Effector CD4-positive, alpha-beta T cell (primary cell): ENCODE measurements around the gene SLC30A7.
A peak's percentile ranks its signal among the peaks of the same experiment; 100 is the strongest.
"Not testable (repeated sequence)": the region's sequence is repeated elsewhere in the genome, so short reads cannot be mapped to it uniquely, and the experiment has no call there.

Experiments
- DNase-seq: peaks from one replicate; pipeline ENCODE4 v3.0.0-alpha.2; 2020

Gene SLC30A7

DNA sequence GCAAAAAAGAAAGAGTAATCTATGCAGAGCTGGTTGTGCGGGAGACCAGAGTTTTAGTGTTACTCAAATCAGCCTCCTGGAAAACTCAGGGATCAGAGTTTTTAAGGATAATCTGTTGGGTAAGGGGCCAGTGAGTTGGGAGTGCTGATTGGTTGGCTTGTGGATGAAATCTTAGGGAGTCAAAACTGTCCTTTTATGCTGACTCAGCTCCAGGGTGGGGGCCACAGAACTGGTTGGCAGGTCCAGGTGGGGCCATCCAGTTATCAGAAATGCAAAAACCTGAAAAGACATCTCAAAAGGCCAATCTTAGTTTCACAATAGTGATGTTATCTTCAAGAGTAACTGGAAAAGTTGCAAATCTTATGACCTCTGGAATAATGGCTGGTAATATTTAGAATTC is 4.5 kb upstream of the SLC30A7 start:
- DNase-seq, result no peak

DNA sequence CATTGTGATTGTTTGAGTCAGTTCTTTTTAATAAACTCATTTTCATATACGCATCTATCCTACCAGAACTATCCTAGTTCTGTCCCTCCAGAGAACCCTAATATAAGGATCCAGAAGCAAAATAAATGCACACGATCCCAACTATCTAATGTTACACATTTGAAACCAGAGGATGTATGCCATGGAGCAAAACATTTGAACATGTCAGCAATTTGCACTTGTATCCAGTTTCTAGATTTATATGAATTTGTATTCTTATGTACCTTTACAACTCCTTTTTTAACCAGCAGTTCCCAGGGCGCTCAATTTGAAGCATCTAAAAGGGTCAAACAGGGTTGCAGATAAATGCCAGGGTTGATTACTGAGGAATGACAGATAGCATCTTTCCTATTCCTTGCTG is 3.3 kb upstream of the SLC30A7 start:
- no peak for DNase-seq

DNA sequence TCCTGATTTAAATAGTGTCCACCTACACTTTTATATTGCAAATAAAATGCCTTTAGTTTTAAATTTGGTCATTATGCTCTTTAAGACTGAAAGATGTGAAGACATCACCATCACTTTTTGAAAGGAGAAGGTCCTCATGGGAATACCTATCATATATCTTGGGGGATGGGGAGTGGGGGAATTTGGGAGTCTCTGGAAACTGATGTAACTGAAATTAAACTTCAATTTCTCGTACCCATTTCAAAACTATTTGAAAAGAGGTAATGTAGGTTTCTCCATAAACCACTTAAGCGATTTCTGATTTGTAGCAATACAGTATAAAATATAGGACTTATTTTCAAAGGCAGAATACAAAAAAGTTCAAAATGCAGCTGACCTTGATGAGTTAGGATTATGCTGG is 2.2 kb upstream of the SLC30A7 start:
- DNase-seq, result no peak

DNA sequence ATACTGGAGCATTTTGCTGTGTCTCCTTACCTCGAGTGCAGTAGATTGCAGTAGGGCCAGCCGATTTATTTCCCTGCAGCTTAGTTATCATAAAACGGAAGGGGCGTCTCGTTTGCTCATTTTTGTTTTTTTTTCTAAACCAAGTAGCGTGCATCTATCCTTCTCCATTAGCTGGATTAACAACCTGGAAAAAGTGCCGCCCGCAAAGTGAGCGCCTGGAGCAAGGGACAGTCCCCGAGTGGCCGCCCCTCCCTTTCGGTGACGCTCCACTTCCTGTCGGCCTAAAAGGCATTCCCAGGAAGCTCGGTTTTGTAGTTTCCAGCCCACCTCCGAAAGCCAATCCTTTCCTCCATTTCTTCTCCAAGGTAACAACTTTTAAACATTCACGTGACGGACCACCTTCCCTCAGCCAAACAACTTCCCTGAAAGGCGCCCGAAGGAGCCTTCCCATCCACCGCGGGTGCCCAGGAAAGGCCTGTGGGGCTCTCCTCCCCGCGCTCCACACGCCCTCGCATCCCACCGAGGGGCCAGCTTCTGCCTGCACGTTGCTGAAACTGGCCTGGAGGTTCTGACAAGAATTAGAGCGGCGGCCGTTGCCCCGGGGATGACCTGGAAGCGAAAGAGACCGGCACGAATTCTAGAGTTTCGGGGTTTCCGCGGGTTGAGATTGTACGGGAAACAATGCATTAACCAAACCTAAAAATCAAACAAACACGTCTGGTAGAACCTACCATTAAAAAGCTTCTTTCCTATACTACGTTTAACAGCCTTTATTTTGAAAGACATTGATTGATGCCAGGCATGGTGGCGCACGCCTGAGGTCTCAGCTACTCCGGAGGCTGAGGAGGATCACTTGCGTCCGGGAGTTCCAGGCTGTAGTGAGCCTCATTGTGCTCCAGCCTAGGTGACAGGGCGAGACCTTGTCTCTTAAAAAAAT is 1.0 kb upstream of the SLC30A7 start, which contains the start of gene EXTL2:
Gene EXTL2, minus strand, starts transcription at position 240 of the 937 bp plus-strand sequence. CDS start 6,085 bp downstream, outside the sequence.
- DNase-seq, result peak; percentile 49

DNA sequence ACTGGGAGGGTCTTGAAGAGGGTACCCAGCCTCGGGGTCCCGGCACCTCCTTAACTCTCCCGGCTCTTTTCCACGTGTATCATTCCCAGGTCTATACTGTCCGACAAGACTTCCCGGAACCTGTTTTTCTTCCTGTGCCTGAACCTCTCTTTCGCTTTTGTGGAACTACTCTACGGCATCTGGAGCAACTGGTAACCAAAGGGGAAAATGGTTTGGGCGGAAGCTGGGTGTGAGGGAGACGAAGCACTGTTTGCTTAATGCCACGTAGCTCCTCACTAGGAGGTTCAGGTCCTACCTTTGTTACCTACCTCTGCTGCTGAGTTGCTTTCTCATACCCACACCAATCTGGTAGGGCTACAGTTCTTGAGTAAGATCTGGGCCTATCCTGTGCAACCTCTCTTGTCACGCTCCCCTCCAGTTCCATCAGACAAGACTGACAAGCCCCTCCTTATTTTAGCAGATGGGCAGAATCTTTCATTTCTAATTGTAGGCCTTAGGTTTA is 642 bp downstream of the SLC30A7 start:
- DNase-seq, result peak; percentile 60

DNA sequence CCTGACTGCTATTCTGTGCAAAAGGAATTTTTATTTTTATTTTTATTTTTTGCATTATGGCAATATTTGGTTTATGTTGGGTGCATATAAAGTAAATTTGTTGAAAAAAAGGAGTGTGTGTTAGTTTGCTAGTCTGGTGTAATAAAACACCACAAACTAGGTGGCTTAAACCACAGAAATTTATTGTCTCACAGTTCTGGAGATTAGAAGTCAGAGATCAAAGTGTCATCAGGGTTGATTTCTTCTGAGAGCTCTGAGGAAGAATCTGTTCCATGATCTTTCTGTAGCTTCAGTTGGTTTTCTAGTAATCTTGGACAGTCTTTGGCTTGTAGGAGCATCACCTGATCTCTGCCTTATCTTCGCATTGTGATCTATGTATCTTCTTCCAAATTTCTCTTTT is 6.5 kb downstream of the SLC30A7 start:
- no peak for DNase-seq

DNA sequence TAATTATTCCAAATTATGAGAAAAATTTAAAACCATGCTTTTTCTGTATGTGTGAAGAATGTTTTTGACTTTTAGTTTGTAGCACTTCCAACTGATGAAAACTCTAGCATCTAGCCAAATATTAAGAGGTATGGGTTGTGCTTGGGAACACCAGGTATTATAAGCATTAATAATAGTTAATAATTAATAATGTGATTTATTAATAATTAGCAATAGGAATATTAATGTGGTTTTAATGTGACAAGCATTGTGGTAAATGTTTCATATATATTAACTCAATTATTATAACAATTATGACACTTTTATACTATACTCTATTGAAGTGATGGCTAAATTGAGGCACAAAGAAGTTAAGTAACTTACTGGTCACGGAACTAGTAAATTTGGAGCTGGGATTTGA is 7.9 kb downstream of the SLC30A7 start:
- no peak for DNase-seq

DNA sequence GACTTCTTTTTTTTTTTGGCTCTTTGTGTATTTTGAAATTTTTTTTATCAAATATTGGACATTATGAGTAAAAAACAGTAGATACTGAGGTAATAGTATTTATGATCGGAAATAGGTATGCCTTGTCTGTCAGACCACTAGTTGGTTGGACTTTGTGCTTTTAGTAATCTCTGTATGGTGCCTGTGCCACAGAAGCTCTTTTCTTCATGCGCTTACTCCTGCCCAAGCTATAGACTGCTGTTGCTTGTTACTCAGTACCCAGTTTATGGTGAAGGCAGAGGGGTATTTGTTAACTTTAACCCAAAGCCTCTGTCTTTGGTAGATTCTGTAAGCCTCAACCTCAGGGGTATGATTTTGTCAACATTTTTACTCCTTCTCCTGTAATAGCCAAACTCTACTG is 8.6 kb downstream of the SLC30A7 start:
- DNase-seq, result no peak

DNA sequence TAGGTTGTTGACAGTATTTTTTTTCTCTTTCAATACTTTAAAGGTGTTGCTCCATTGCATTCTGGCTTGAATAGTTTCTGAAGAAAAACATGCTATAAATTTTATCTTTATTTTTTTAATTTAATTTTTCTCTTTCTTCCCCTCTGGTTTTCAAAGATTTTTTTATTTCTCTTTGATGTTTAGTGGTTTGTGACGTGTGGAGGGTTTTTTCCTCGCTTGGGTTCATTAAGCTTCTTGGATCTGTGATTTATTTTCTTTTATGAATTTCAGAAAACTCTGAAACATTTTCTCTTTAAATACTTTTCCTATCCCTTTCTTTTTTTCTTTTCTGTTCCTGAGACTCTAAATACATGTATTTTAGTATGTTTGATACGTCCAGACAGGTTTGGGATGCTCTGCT is 9.3 kb downstream of the SLC30A7 start:
- no peak for DNase-seq

DNA sequence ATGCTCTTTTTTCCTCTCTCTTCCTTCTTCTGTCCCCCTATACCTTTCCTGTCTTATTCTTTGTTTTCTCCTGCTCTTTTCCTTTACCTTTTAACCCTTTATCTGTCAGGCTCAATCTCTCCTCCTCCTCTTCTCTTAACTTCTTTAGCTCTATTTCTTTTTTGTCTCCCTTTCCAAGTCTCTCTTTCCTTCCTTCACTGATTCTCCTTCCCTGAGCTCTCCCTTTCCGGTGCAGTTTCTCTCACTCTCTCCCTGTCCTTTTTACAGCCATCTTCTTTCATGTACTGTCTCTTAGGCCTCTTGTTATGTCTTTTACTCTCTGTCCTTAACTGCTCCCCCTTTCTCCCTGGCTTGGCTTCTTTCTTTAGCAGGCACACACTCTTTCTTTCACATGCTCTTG is 12.0 kb downstream of the SLC30A7 start:
- no peak for DNase-seq

DNA sequence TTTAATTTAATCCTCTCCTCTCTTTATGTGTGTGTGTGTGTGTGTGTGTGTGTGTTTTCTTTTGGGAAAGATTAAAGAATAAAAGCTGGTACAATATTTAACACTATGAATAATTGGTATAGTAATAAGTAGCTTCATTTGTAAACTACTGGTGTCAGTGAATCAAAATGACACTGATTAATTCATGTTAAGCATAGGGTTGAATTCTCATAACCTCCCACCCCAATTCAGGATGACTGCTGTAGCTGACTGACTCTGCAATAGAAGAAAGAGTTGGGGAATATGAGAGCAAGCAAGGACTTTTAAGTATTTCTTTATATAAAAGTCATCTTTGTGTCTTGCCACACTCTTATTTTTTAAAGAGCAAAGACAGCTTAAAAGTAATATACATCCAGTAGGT is 13.1 kb downstream of the SLC30A7 start:
- no peak for DNase-seq

DNA sequence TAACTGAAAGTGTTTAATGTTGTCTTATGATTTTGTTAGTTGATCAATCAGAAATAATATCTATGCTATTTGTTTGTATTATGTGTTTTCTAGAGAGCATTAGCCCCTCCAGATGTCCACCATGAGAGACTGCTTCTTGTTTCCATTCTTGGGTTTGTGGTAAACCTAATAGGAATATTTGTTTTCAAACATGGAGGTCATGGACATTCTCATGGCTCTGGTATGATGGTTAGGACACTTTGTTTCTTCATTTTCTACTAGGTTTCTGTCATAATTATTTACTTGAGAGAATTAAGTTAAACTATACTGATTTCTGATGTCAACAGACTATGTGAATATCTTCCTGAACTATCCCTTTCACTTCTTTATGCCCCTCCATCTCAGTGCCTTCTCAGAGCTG is 16.1 kb downstream of the SLC30A7 start:
- DNase-seq, result no peak

DNA sequence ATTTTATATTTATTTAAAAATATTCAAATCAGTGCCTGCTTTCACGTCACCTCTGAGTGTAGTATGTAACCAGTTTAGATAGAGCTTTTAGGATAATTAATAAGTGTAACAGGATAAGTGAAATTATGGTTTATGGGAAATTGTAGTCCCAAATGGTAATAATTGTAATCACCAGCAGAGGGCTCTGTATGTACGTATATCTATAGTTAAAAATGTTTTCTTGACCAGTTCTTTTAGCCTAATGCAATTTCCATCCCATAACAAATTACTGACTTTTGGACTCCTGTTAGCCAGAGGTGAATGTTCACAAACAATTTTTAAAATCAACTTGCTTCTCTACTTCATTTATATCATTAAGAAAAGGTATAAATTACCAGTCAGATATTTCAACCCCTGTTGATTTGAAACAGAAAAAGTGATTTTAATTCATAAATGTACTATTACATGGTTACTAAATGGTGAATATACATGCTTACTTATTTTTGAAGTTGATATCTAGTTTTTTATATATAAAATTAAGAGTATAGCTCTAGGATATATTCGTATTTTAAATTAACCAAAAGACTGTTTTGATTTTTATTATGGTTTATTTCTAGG is 25.3 kb downstream of the SLC30A7 start:
- DNase-seq, result peak; percentile 17

DNA sequence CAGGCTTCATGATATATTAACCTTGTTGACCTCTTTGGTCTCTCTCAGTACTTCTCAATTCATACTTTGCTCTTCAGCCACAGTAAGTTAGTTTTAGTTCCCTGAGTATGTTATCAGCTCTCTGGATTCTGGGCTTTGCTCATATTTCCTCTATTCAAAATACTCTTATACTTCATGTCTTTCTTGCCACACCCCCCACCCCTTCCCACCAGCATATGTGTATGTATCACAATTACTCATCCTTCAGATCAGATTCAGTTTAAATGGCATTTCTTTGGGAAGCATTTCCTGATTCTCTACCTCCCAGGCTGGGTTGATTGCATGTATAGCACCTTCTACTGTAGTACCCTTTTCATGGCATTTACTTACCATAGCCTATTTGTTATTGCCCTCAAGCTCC is 28.3 kb downstream of the SLC30A7 start:
- DNase-seq, result no peak

DNA sequence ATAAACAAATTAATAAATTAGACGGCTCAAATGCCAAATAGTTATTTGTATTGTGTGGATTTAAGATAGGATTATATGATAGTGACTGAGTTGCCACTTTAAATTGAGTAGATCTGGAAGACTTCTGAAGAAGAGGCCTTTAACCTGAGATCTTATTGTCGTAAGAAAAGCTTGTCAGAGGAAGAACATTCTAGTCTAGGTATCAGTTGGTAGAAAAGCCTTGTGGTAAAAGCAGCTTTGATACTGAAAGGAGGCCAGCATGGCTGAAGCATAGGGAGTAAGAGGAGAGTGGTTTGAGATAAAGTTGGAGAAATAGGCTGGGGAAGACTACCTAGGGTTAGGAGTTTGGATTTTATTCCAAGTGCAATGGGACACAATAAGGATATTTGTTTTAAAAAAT is 29.1 kb downstream of the SLC30A7 start:
- no peak for DNase-seq

DNA sequence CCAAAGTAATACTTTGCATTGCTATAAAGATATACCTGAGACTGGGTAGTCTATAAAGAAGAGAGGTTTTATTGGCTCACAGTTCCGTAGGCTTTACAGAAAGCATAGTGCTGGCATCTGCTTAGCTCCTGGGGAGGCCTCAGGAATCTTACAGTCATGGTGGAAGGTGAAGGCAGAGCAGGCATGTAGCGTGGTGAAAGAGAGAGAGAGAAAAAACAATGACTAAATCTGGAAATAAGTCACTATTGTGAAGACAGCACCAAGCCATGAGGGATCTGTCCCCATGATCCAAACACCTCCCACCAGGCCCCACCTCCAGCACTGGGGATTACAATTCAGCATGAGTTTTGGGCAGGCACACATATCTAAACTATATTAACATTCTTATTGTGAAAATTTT is 30.4 kb downstream of the SLC30A7 start:
- no peak for DNase-seq

DNA sequence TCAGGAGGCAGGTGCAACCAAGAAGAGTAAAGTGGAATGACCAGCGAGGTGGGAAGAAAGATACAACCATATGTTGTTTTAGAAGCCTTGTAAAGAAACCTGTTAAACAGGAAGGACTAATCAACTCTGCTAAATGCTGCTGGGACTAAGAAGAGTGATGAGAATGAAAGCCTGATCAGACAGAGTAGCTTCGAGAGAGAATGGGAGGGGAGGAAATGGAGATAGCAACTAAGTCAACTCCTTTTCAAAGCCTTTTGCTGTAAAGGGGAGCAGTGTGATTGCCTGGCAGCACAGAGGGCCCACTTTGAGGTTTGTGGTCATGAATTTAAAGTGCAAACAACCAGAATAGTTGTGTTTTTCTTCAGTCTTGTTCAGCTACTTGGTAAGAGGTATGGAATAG is 31.4 kb downstream of the SLC30A7 start:
- DNase-seq, result peak; percentile 30

DNA sequence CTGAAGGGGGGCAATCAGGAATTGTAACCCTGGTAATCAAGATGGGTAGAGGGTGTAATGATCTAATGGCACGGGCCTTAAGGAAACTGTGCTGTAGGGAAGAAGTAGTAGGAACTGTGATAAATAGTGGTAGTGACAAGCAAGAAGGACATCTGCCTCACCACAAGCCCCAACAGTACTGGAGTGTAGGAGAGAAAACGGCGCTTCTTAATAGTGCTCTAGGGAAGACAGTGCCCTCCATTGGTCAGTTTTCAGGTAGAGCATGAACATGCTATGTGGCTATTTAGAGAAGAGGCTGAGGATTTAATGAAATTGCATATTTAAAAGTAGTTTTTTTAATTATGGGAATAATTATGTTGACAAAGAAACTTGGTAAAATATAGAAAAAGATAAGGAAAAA is 32.2 kb downstream of the SLC30A7 start:
- DNase-seq, result no peak

DNA sequence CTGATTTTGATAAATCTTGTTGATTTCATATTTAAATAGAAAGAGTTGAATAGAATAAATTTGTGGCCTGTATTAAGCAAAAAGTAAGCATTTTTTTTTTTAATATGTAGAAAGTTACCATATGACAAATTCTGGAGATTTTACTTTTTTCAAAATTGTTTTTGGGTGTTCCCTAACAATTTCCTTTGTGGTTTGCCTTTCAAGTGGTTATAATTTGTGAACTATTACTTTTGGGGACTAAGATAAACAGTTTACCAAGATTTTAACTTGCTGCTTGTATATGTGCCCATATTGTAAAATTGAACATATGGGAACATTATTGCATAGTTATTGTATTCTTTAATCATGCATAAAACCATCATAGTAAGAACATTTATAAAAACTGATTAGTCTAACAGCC is 34.6 kb downstream of the SLC30A7 start:
- no peak for DNase-seq

DNA sequence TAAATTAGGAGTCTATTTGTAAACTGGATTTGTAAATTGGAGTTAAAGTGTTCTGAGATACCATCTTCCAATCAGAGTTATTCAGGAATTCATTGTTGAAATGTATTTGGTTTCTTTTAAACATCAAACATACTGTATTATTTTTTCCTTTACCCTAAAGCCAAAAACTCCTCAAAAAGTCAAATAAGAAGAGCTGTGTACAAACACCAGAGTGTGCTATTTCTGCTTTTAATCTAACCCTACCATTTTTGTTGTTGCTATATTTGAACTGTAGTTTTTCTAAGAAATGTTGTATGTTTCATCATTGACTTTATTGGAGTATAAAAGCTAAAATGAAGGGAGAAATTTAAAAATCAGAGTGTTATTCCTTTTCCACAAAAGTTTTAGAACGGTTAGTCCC is 35.8 kb downstream of the SLC30A7 start:
- no peak for DNase-seq

DNA sequence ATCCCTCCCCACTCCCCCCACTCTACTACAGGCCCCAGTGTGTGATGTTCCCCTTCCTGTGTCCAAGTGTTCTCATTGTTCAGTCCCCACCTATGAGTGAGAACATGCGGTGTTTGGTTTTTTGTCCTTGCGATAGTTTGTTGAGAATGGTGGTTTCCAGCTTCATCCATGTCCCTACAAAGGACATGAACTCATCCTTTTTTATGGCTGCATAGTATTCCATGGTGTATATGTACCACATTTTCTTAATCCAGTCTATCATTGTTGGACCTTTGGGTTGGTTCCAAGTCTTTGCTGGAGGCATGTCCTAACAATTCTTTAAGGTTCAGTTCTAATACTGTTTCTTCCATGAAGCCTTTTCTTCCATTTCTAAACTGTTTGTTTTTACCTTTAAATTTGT is 37.7 kb downstream of the SLC30A7 start:
- not testable (repeated sequence) for DNase-seq

DNA sequence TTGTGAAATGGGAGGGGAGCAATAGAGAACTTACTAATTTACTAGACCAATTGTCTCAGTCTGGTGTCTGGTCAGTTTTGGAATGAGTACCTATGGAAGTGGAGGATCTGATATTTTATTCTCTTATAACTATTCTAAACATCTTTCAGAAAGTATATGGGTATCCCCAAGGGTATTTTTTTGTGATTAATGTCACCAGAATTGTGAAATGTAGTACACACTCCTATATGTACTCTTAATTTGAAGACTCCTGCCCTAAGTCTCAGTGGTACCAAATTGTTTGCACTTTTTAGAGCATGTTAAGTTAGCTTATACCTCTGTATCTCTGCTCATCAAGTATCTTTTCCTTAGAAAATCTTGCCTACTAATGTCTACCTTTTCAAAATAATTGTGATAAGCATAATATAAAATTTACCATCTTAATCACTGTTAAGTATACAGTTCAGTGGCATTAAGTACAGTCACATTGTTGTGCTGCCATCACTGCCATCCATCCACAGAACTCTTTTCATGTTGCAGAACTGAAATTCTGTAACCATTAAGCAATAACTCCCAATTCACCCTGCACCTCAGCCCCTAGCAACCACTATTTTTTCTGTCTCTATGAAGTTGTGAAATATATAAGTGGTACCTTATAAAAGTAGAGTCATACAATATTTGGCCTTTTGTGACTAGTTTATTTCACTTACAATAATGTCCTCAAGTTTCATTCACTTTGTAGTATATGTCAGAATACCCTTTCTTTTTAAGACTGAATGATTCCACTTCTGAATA is 40.5 kb downstream of the SLC30A7 start:
- DNase-seq, result no peak

DNA sequence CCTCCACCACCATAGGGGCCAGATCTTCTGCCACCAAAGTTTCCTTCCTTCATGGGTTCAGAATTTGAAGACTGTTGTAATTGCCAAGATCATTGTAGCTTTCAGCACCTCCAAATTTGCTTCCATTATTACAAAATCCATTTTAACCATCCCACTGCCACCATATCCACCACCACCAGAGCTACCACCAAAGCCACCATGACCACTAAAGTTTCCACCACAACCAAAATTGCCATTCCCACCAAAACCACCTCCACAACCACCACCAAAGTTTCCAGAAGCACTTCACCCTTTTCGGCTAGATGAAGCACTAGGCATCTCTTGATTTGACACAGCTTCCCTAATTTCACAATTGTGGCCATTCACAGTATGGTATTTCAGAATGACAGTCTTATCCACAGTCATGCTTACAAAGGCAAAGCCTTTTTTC is 45.2 kb downstream of the SLC30A7 start:
- DNase-seq, result no peak
